Measurements from ENCODE around the gene AMDHD1.

AMDHD1 gene

DNA sequence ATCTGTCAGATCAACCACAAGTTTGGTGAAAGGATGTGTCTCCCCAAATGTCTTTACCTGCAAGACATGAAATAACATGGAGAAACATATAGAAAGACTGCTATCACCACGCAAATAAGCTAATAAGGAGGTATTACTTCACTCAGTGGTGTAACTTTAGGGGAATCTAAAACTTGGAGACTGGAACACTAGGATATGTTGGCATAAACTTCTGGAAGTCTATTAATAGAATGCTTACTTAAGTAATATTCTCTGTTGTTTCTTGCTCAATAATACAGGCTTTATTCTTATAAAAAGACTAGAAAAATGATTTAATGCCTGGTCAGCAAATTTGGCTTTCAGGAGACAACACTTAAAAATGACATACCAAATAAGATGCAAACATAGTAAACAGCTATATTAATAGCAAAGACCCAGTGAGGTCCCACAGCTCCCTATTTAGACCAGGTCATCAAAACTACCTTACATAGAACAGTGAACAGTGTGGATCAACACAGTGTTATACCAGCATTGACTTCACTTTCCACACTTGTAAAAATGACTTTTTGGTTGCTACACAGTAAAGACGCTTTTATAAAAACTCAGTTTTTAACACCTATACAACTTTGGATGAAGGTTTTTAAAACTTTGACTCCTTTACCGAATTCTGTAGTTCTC is 71.9 kb downstream of the AMDHD1 start:
- no peak for DNase-seq (ENCODE audit: low read depth)
- TF ChIP-seq, protein P1, sequence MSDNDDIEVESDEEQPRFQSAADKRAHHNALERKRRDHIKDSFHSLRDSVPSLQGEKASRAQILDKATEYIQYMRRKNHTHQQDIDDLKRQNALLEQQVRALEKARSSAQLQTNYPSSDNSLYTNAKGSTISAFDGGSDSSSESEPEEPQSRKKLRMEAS (IDR thresholded peaks at IDR 0.05; ENCODE audit: low read depth, low read length) = no peak
- TF ChIP-seq POLR2A (IDR thresholded peaks at IDR 0.05; ENCODE audit: extremely low read depth, insufficient read length) (no peak), MYC (IDR thresholded peaks at IDR 0.05; ENCODE audit: low read depth, low read length) (no peak)
- TF ChIP-seq, protein P2, sequence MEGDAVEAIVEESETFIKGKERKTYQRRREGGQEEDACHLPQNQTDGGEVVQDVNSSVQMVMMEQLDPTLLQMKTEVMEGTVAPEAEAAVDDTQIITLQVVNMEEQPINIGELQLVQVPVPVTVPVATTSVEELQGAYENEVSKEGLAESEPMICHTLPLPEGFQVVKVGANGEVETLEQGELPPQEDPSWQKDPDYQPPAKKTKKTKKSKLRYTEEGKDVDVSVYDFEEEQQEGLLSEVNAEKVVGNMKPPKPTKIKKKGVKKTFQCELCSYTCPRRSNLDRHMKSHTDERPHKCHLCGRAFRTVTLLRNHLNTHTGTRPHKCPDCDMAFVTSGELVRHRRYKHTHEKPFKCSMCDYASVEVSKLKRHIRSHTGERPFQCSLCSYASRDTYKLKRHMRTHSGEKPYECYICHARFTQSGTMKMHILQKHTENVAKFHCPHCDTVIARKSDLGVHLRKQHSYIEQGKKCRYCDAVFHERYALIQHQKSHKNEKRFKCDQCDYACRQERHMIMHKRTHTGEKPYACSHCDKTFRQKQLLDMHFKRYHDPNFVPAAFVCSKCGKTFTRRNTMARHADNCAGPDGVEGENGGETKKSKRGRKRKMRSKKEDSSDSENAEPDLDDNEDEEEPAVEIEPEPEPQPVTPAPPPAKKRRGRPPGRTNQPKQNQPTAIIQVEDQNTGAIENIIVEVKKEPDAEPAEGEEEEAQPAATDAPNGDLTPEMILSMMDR (IDR thresholded peaks at IDR 0.05; ENCODE audit: low read depth, low read length) = no peak
- no peak overlapping the region for H3K4me3 ChIP-seq (ENCODE audit: low read depth, low read length)

DNA sequence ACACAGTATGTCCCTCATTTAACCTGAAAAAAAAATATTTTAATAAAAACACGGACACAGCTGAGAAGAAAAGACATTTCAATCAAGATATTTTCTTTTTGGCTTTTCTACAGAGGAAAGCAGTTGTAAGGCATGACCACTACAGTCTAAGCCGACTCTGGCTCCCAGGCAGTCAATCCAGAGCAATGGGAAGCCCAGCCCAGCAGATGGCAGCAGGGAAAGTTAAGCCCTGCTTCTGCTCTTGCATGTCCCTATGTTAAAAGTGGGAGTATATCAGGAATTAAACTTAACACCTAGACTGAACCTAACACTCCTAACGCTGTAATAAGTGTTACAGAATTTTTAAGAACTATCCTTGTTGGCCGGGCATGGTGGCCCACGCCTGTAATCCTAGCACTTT is 72.5 kb downstream of the AMDHD1 start:
- TF ChIP-seq, protein P2 (IDR thresholded peaks at IDR 0.05; ENCODE audit: low read depth, low read length) = peak; percentile 39
- no peak for TF ChIP-seq POLR2A (IDR thresholded peaks at IDR 0.05; ENCODE audit: extremely low read depth, insufficient read length)
- peak; percentile 43 for DNase-seq (ENCODE audit: low read depth)

More for the DNA sequence above, 72.5 kb downstream of the AMDHD1 start:
- H3K4me3 ChIP-seq (ENCODE audit: low read depth, low read length) = no peak overlapping the region

Data from NB4 (cell line).